ENCODE data around the gene TRPM3.

Gene TRPM3

GRCh38 chr9:71096421-71097108 is 24.9 kb downstream of the TRPM3 start:
- no peak for DNase-seq

GRCh38 chr9:71094708-71095251 is 26.6 kb downstream of the TRPM3 start:
- DNase-seq = no peak

GRCh38 chr9:71090896-71091295 is 30.5 kb downstream of the TRPM3 start:
- no peak for DNase-seq

- no peak for DNase-seq
Observed at GRCh38 chr9:71079451-71079850, 42.0 kb downstream of the TRPM3 start.

GRCh38 chr9:71076096-71076495 is 45.3 kb downstream of the TRPM3 start:
- DNase-seq = no peak

GRCh38 chr9:71073494-71073893 is 47.9 kb downstream of the TRPM3 start:
- DNase-seq = no peak

- no peak for DNase-seq
Observed at GRCh38 chr9:71072587-71072986, 48.8 kb downstream of the TRPM3 start.

- no peak for DNase-seq
Observed at GRCh38 chr9:71071633-71072032, 49.8 kb downstream of the TRPM3 start.

GRCh38 chr9:71058660-71059059 is 62.8 kb downstream of the TRPM3 start:
- no peak for DNase-seq

- DNase-seq = no peak
Observed at GRCh38 chr9:71052287-71052686, 69.1 kb downstream of the TRPM3 start.

- no peak for DNase-seq
Observed at GRCh38 chr9:71048280-71048679, 73.1 kb downstream of the TRPM3 start.

GRCh38 chr9:71042448-71042990 is 78.9 kb downstream of the TRPM3 start:
- DNase-seq = no peak

- no peak for DNase-seq
Observed at GRCh38 chr9:71037521-71037920, 83.9 kb downstream of the TRPM3 start.

- DNase-seq = no peak
Observed at GRCh38 chr9:71036501-71036900, 84.9 kb downstream of the TRPM3 start.

GRCh38 chr9:71032779-71033178 is 88.6 kb downstream of the TRPM3 start:
- no peak for DNase-seq

- DNase-seq = no peak
Observed at GRCh38 chr9:71025728-71026127, 95.7 kb downstream of the TRPM3 start.

GRCh38 chr9:71025201-71025600 is 96.2 kb downstream of the TRPM3 start:
- no peak for DNase-seq

GRCh38 chr9:71010258-71010657 is 111.2 kb downstream of the TRPM3 start:
- DNase-seq = no peak

- no peak for DNase-seq
Observed at GRCh38 chr9:71005456-71005855, 116.0 kb downstream of the TRPM3 start.

- no peak for DNase-seq
Observed at GRCh38 chr9:71004196-71004595, 117.2 kb downstream of the TRPM3 start.

- DNase-seq = no peak
Observed at GRCh38 chr9:71003346-71003745, 118.1 kb downstream of the TRPM3 start.

- DNase-seq = no peak
Observed at GRCh38 chr9:71001780-71002386, 119.5 kb downstream of the TRPM3 start.

- DNase-seq = no peak
Observed at GRCh38 chr9:70998962-70999361, 122.5 kb downstream of the TRPM3 start.

- DNase-seq = no peak
Observed at GRCh38 chr9:70995511-70995910, 125.9 kb downstream of the TRPM3 start.
